ENCODE data around the gene NUTM2B.
"Not testable (repeated sequence)": the region's sequence is repeated elsewhere in the genome, so short reads cannot be mapped to it uniquely, and the experiment has no call there.

GRCh38 chr10:79697141-79697540 lies 5.9 kb upstream of the NUTM2B start:
- not testable (repeated sequence) for TF ChIP-seq CTCF, POLR2A (IDR thresholded peaks at IDR 0.05)
